Posterior vena cava (tissue), 2 donors: ENCODE measurements around the gene RABAC1. TPM values are rescaled to one million over a fixed set of nuclear protein-coding genes. Genes with fewer than 3 reads are reported as not detected.
"Not testable (repeated sequence)": the region's sequence is repeated elsewhere in the genome, so short reads cannot be mapped to it uniquely, and the experiment has no call there.

ENCODE experiments used
- DNase-seq: peaks from one replicate; pipeline ENCODE4 v3.0.0-alpha.2; 2020; ENCODE audit warnings: low spot score
- intact Hi-C, 2 donors: fragments of 100-400 bp; cut with DNase I; formaldehyde crosslinking; loops; one replicate each; pipeline versions ENCODE4 v1.14.1 to v1.14.2; 2022 to 2023
- long read RNA-seq, 2 donors: library from polyadenylated mRNA; unstranded; transcript quantifications; one replicate each; pipeline ENCODE4 v2.0.0, GENCODE V29; 2020 to 2021
- total RNA-seq, 2 donors: library from RNA; stranded (reverse); fragmentation: NEBNext Ultra II Directional; extraction: Animal tissue kit (Norgen Biotek cat#: 25700); gene quantifications; one replicate each; pipeline ENCODE4 v1.2.1, GENCODE V29; 2021
- donor health status: DM: yes; HTN: yes; CAD: no.
- donor health status: DM: yes; HTN: yes; CAD: no.

RABAC1 gene, protein sequence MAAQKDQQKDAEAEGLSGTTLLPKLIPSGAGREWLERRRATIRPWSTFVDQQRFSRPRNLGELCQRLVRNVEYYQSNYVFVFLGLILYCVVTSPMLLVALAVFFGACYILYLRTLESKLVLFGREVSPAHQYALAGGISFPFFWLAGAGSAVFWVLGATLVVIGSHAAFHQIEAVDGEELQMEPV
- 100 to 1,000 TPM; 186 to 191 TPM for total RNA-seq
- long read RNA-seq, donor 1, transcript RABAC1-201 (5 exons, 821 nt) = major isoform, 56 of 65 reads
- long read RNA-seq, donor 1, partial matches to known transcripts = 4 of 65 reads
- long read RNA-seq, donor 1, other reads (novel, unspliced or antisense) = 5 of 65 reads
- long read RNA-seq, donor 2, transcript RABAC1-201 (5 exons, 821 nt) = major isoform, 145 of 156 reads
- long read RNA-seq, donor 2, partial matches to known transcripts = 1 of 156 reads
- long read RNA-seq, donor 2, other reads (novel, unspliced or antisense) = 8 of 156 reads

GRCh38 chr19:41959056-41960053, at the start of gene RABAC1:
Gene RABAC1, minus strand, starts transcription at chr19:41959321. Its CDS starts 29 bp downstream, at chr19:41959292.
- peak; percentile 96 for DNase-seq
- intact Hi-C loops = no loop called here

- intact Hi-C loops = no loop called here
- DNase-seq = no peak
Observed at GRCh38 chr19:42006569-42006968, 47.4 kb upstream of the RABAC1 start.

DNA sequence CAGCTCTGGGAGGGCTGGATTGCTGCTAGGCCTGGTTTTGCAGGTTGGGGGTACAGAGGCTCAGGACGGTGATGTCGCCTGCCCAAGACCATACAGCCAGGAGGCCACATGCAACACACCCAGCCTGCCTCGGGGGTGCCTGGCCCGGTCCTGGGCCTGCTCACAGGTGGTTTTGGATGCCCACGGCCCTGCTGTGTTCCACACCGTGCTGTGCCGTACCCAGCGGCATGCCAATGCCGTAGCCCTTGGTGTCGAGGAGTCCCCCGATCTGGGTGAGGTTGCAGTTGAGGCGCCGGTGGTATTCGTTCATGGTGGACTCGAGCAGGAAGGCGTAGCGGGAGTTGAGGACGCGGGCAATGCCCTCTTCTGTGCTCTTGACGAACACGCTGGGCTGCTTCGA, 46.4 kb upstream of the RABAC1 start:
- intact Hi-C loops = no loop called here
- no peak for DNase-seq

DNA sequence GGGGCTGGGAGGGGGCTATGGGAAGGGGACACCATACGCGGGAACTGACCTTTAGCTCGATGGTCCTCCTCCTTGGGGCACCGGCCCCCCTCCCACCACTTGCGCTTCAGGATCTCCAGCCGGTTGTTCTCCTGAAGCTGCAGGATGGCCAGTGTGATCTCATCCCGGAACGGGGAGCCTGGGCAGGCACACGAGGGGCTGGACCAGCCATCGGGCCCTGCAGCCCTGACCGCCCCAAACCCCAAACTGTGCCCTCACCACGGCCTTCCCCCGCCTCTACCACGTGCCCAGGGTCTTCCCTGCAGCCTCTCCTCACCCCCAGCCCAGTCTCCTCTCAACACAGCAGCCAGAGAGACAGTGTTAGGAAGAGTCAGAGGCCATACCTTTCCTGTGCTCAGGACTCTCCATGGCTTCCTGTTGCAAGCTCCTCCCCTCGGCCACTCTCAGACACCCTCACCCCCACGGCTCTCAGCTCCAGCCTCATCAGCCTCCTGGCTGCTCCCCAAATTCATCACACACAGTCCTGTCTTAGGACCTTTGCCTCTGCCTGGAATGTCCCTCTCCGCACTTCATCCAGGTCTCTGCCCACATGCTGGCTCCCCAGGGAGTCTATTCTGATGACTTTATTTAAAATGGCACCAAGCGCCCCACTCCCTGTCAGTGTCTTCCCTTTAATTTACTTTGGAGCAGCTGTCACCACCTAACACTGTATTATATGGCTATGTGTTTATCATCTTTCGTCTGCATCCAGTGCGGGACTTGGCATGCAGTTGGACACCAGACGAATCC, 44.6 kb upstream of the RABAC1 start:
- DNase-seq = no peak
- intact Hi-C loops = no loop called here

- DNase-seq = no peak
- intact Hi-C loops = no loop called here
Observed at GRCh38 chr19:41999878-42000208, 40.7 kb upstream of the RABAC1 start.

DNA sequence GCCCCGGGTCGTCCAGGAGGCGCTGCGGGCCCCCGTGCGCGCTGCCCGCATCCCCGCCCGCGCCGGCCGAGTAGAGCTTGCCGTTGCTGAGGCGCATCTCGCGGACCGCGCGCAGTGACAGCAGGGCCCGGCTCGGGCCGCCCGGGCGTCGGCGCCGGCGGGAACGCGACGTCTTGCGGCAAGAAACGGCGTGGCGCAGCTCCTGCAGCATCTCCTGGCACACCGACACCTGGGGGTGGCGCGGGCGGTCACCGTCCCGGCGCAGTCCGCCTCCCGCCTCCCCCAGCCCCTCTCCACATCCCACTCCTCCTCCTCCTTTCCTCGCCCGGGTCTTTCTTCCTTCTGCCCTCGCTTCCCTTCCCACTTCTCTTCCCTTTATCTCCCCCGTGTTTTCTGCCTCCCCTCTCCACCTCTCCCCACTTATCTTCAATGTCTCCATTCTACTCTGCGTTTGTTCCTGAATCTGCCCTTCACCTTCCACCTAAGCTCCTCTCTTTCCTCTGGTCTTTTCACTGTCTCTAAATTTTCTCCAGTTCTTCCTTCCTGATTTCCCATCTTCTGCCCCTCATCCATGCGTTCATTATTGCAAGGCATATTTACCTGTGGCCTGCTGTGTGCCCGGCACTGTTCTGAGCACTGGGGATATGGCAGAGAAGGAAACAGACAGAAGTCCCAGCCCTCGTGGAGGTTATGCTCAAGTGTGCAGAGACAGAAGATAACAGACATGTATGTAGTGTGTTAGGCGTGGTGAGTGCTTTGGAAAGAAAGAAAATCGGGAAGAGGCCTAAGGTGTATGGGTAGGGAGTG, 40.2 kb upstream of the RABAC1 start:
- intact Hi-C loops = no loop called here
- DNase-seq = no peak

DNA sequence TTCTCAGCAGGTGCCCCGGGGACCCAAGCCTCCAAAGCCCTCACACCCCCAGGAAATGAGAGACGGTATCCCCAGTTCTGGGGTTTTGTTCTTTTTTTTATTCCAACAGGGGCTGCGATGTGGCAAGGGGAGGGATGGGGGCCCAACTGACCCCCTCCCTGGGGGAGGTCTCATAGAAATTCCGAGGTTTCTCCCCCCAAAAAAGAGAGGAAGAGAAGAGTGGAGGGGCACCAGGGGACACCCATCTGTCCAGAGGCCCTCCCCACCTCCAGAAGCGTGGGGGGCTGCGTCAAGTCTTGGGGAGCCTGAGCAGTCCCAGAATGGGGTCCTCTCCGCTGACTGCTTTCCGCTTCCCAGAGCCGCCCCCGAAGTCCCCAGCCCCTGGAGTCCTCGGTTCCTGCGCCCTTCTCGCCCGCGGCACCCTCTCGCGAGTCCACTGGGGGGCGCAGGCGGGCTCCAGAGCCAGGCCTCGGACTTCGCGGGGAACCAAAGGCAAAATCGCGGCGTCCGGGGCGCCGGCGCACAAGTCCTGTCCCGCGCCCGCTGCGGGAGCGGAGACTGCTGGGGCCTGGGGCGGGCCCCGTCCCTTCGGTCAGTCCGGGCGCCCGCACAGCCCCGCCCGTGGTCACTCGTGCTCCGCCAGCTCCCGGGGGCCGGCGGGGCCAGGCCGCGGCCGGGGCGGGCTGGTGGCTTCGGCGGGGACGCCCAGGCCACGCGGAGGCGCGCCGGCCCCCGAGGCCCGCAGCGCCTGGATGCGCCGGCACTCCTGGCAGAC, 39.3 kb upstream of the RABAC1 start:
- intact Hi-C loops = no loop called here
- no peak for DNase-seq

GRCh38 chr19:41997851-41998229, 38.7 kb upstream of the RABAC1 start:
- intact Hi-C loops = no loop called here
- no peak for DNase-seq

- no peak for DNase-seq
- intact Hi-C loops = no loop called here
Observed at GRCh38 chr19:41997121-41997850, 38.2 kb upstream of the RABAC1 start.

DNA sequence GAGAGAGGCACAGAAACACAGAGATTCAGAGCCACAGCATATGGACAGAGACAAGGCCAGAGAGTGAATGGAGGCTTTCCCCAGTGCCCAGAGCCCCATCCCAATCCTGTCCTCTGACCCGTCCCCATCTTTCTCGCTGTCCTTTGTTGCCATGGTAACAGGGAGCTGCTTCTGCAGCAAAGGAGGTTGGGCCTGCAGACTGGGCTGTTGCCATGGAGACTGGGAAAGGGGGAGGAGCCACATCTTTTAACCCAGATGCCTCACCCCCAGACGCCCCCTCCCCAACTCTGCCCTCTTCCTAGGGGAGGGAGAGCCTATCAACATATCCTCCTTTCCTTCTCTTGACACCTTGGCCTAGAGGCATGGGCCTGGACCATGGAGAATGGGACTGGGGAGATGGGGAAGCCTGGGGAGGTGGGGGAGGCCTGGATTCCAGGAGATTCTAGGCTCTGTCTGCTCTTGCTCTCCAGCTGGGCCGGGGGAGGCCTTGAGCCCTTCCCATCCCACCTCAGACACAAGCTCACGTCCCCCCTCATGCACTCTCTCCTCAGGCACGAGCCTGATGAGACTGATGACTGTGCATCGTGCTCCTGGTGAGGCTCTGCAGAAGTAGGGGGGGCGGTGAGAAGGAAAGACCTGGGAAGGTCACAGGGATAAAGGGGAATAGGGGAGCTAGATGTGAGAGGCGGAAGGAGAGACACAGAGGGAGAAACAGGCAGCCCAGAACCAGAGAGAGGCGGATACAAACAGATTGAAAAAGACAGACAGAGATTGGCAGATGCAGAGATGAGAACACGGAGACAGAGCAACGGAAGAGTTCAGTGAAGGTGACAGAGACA, 37.1 kb upstream of the RABAC1 start:
- intact Hi-C loops = no loop called here
- no peak for DNase-seq

- DNase-seq = no peak
- intact Hi-C loops = no loop called here
Observed at GRCh38 chr19:41994994-41995958, 36.2 kb upstream of the RABAC1 start.

- intact Hi-C loops = no loop called here
- DNase-seq = no peak
Observed at GRCh38 chr19:41994521-41994971, 35.4 kb upstream of the RABAC1 start.

- no peak for DNase-seq
- intact Hi-C loops = no loop called here
Observed at GRCh38 chr19:41993612-41994483, 34.7 kb upstream of the RABAC1 start, which contains the start of gene ATP1A3. Gene ATP1A3, minus strand, starts transcription at chr19:41994230. Its CDS starts 154 bp downstream, at chr19:41994076.

DNA sequence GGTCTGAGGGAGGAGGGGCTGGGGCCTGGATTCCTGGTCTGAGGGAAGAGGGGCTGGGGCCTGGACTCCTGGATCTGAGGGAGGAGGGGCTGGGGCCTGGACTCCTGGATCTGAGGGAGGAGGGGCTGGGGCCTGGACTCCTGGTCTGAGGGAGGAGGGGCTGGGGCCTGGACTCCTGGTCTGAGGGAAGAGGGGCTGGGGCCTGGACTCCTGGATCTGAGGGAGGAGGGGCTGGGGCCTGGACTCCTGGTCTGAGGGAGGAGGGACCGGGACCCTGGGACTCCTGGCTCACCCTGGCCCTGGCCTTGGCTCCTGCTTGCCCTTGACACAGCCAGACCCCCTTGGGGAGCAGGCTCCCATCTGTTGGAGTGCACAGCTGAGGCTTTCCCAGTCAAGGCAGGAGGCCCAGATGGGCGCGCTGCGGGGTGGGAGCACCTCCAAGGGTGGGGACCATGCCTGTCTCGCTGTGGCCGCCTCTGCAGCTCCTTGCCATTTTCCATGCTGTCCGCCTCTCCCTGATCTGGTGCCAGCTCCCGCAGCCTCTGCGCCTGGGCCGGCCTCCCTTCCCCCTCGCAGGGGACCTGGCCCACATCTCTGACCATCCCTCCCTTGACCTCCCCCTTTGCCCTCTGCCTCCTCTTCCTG, 32.9 kb upstream of the RABAC1 start:
- DNase-seq, intact Hi-C loops: not testable (repeated sequence)
